ENCODE measurements around the gene PCP2. TPM values are rescaled to one million over a fixed set of nuclear protein-coding genes. Genes with fewer than 3 reads are reported as not detected.

PCP2 gene
- total and polyA plus RNA-seq, 2 of the 13 experiments (the other 11 are each of a cell fraction or from before 2014, with no cell fraction given) = 0.62 TPM; not detected in 1

- TF ChIP-seq ZNF124 (CRISPR knock-in tag; IDR thresholded peaks at IDR 0.05) (no peak), TP53 (CRISPR knock-in tag; conservative IDR thresholded peaks at IDR 0.05) (no peak), ZNF607 (CRISPR knock-in tag; IDR thresholded peaks at IDR 0.05; ENCODE audit: borderline replicate concordance) (peak; percentile 69; the same call in 1 of the 2 replicates), JUNB (CRISPR knock-in tag; IDR thresholded peaks at IDR 0.05; ENCODE audit: borderline replicate concordance) (no peak), PRDM10 (CRISPR knock-in tag; IDR thresholded peaks at IDR 0.05; ENCODE audit: low read depth) (no peak), CREM (IDR thresholded peaks at IDR 0.05) (no peak), CREM (CRISPR knock-in tag; IDR thresholded peaks at IDR 0.05) (no peak), ZNF75D (CRISPR knock-in tag; IDR thresholded peaks at IDR 0.05; ENCODE audit: borderline replicate concordance) (no peak), DNMT1 (CRISPR knock-in tag; IDR thresholded peaks at IDR 0.05) (peak; percentile 73), ZNF318 (CRISPR knock-in tag; IDR thresholded peaks at IDR 0.05) (no peak), ZNF503 (CRISPR knock-in tag; IDR thresholded peaks at IDR 0.05) (no peak), SCMH1 (CRISPR knock-in tag; IDR thresholded peaks at IDR 0.05; ENCODE audit: borderline replicate concordance) (no peak), ZNF280B (CRISPR knock-in tag; IDR thresholded peaks at IDR 0.05; ENCODE audit: borderline replicate concordance) (no peak), RFX1 (IDR thresholded peaks at IDR 0.05) (no peak)
Observed at GRCh38 chr19:7680606-7681339, 47.3 kb upstream of the PCP2 start, which contains the start of gene TRAPPC5 (continued).
